Measurements from ENCODE around the gene MKNK1. TPM values are rescaled to one million over a fixed set of nuclear protein-coding genes. Genes with fewer than 3 reads are reported as not detected.

The MKNK1 gene
- total RNA-seq, 2 experiments from 2014 or later, result 27.1 to 29.6 TPM

DNA sequence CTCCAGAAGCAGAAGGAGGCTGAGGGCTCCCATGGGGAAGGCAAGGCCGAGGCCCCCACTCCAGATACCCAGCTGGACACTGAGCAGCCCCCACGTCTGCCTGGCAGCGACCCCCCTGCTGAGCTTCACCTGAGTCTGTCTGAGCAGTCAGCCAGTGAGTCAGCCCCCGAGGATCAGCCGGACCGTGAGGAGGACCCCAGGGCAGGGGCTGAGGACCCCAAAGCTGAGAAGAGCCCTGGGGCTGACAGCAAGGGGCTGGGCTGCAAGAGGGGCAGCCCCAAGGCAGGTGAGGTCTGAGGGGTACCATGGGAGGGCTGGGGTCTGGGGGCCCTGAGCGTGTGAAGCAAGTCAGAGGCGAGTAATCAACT lies 93.1 kb downstream of the MKNK1 start:
- peaks cover 9 to 16% of the 10 kb centered on the region in 2 experiments for H3K27me3 ChIP-seq (ENCODE audit: control insufficient read depth in 1 of 2, insufficient read depth in 2 of 2, low read length in 2 of 2)
- Mint-ChIP-seq H3K9me3 (no peaks in the 10 kb centered on the region), H3K27me3 (peaks cover 49% of the 10 kb centered on the region), H3K27ac (no peak overlapping the region), H3K36me3 (ENCODE audit: low read depth) (no peaks in the 10 kb centered on the region), H3K4me3 (no peak overlapping the region), H3K4me1 (ENCODE audit: low read depth) (no peaks in the 10 kb centered on the region)
- no peak overlapping the region for H3K4me3 ChIP-seq (ENCODE audit: low read length)
- H3K4me1 ChIP-seq (ENCODE audit: insufficient read depth, low read length), result no peaks in the 10 kb centered on the region
- ChIA-PET POLR2A (no interaction called here), CTCF (no interaction called here)
- TF ChIP-seq, protein P1, sequence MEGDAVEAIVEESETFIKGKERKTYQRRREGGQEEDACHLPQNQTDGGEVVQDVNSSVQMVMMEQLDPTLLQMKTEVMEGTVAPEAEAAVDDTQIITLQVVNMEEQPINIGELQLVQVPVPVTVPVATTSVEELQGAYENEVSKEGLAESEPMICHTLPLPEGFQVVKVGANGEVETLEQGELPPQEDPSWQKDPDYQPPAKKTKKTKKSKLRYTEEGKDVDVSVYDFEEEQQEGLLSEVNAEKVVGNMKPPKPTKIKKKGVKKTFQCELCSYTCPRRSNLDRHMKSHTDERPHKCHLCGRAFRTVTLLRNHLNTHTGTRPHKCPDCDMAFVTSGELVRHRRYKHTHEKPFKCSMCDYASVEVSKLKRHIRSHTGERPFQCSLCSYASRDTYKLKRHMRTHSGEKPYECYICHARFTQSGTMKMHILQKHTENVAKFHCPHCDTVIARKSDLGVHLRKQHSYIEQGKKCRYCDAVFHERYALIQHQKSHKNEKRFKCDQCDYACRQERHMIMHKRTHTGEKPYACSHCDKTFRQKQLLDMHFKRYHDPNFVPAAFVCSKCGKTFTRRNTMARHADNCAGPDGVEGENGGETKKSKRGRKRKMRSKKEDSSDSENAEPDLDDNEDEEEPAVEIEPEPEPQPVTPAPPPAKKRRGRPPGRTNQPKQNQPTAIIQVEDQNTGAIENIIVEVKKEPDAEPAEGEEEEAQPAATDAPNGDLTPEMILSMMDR (IDR thresholded peaks at IDR 0.05), result no peak
- H3K27ac ChIP-seq (ENCODE audit: low read depth in 1 of 2, low read length in 2 of 2), result no peak overlapping the region
- peaks cover 0 to 5% of the 10 kb centered on the region in 2 experiments for H3K9me3 ChIP-seq (ENCODE audit: control insufficient read depth in 1 of 2, insufficient read depth in 1 of 2, low read length in 2 of 2)
- ATAC-seq (ENCODE audit: poor library complexity), result no peak
- intact Hi-C loops (cut with DNase I, micrococcal nuclease), result no loop called here
- DNase-seq, result no peak
- no peaks in the 10 kb centered on the region for H3K36me3 ChIP-seq (ENCODE audit: insufficient read depth, low read length)

DNA sequence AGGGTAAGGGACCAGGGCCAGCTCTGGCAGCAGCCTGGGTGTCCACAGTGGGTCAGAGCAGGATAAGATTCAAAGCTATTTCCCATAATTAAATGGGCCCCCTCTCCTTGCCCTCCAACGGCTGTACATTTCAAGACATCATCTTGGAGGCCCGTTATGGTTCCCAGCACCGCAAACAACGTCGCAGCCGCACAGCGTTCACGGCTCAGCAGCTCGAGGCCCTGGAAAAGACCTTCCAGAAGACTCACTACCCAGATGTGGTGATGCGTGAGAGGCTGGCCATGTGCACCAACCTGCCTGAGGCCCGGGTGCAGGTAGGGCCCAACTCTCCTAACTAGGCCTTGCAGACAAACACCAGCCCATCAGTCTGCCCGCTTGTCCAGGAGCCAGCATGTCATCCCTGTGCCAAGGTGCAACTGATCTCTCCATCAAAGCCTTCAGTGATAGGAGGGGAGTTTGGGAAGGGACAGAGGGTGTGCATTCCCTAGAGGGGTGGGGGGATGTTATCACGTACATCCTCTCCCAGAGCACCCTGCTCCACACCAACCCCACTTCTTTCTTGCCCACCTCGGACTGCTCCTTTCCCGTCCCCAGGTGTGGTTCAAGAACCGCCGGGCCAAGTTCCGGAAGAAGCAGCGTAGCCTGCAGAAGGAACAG lies 93.6 kb downstream of the MKNK1 start:
- no peaks in the 10 kb centered on the region for H3K9me3 Mint-ChIP-seq
- H3K4me1 Mint-ChIP-seq (ENCODE audit: low read depth), result no peaks in the 10 kb centered on the region
- no peak overlapping the region for H3K4me3 Mint-ChIP-seq
- H3K36me3 ChIP-seq (ENCODE audit: insufficient read depth, low read length), result no peaks in the 10 kb centered on the region
- peaks cover 52% of the 10 kb centered on the region for H3K27me3 Mint-ChIP-seq
- H3K27me3 ChIP-seq (ENCODE audit: control insufficient read depth in 1 of 2, insufficient read depth in 2 of 2, low read length in 2 of 2), result peaks cover 9 to 16% of the 10 kb centered on the region in 2 experiments
- H3K27ac ChIP-seq (ENCODE audit: low read depth in 1 of 2, low read length in 2 of 2), result no peak overlapping the region
- H3K27ac Mint-ChIP-seq, result no peak overlapping the region
- DNase-seq (no peak), ATAC-seq (ENCODE audit: poor library complexity) (no peak)
- H3K4me1 ChIP-seq (ENCODE audit: insufficient read depth, low read length), result no peaks in the 10 kb centered on the region
- no peak overlapping the region for H3K4me3 ChIP-seq (ENCODE audit: low read length)
- no peaks in the 10 kb centered on the region for H3K36me3 Mint-ChIP-seq (ENCODE audit: low read depth)
- ChIA-PET CTCF (no interaction called here), POLR2A (no interaction called here)
- TF ChIP-seq, protein P1 (IDR thresholded peaks at IDR 0.05), result no peak
- intact Hi-C loops (cut with DNase I, micrococcal nuclease), result no loop called here
- H3K9me3 ChIP-seq (ENCODE audit: control insufficient read depth in 1 of 2, insufficient read depth in 1 of 2, low read length in 2 of 2), result peaks cover 0 to 5% of the 10 kb centered on the region in 2 experiments

DNA sequence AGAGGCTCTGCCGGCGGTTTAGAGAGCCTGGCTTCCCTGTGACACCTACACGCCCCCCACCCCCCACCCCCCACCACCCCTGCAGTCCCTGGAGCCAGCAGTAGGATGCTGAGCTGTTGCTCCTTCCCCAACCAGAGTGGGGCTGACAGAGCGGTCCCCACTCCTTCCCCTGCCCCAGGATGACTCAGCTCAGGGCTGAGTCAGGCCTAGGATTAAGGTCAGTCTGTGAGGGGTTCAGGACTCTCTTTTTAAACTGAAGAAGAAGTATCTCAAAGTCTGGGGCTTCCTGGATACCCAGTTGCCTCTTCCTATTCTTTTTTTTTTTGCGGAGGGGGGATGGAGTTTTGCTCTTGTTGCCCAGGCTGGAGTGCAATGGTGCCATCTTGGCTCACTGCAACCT lies 95.3 kb downstream of the MKNK1 start:
- POLR2A ChIA-PET, result no interaction called here
- Histone ChIP-seq H3K9me3 (ENCODE audit: control insufficient read depth in 1 of 2, insufficient read depth in 1 of 2, low read length in 2 of 2) (peaks cover 0 to 5% of the 10 kb centered on the region in 2 experiments), H3K36me3 (ENCODE audit: insufficient read depth, low read length) (no peaks in the 10 kb centered on the region), H3K4me1 (ENCODE audit: insufficient read depth, low read length) (no peaks in the 10 kb centered on the region), H3K27ac (ENCODE audit: low read depth in 1 of 2, low read length in 2 of 2) (no peak overlapping the region), H3K4me3 (ENCODE audit: low read length) (no peak overlapping the region), H3K27me3 (ENCODE audit: control insufficient read depth in 1 of 2, insufficient read depth in 2 of 2, low read length in 2 of 2) (peaks cover 6 to 9% of the 10 kb centered on the region in 2 experiments)
- no peaks in the 10 kb centered on the region for H3K36me3 Mint-ChIP-seq (ENCODE audit: low read depth)
- no peak overlapping the region for H3K27ac Mint-ChIP-seq
- H3K27me3 Mint-ChIP-seq, result peaks cover 44% of the 10 kb centered on the region
- H3K4me3 Mint-ChIP-seq, result no peak overlapping the region
- H3K9me3 Mint-ChIP-seq, result no peaks in the 10 kb centered on the region
- intact Hi-C loops (cut with DNase I, micrococcal nuclease), result no loop called here
- DNase-seq (no peak), ATAC-seq (ENCODE audit: poor library complexity) (no peak)
- TF ChIP-seq, protein P1 (IDR thresholded peaks at IDR 0.05), result no peak
- no peaks in the 10 kb centered on the region for H3K4me1 Mint-ChIP-seq (ENCODE audit: low read depth)
- CTCF ChIA-PET, result no interaction called here

Other genes starting within 250 kb of the MKNK1 start
- 10 to 100 TPM; 11.7 to 15.0 TPM for gene FAAH, start 210.0 kb downstream of the MKNK1 start, total RNA-seq
- not detected for gene DMBX1, start 114.4 kb downstream of the MKNK1 start, total RNA-seq
- gene KNCN, start 52.6 kb downstream of the MKNK1 start, total RNA-seq, result not detected
- gene MOB3C, start 12.5 kb upstream of the MKNK1 start, total RNA-seq, result 1 to 10 TPM; 6.7 to 7.8 TPM
- 10 to 100 TPM; 10.1 to 12.4 TPM for gene ATPAF1, start 64.1 kb upstream of the MKNK1 start, total RNA-seq
- gene TEX38, start 67.6 kb upstream of the MKNK1 start, total RNA-seq, result not detected
- 10 to 100 TPM; 36.8 to 38.3 TPM for gene EFCAB14, start 114.8 kb upstream of the MKNK1 start, total RNA-seq
- gene CYP4B1, start 194.8 kb upstream of the MKNK1 start, total RNA-seq, result not detected

Measured in CD4-positive, alpha-beta T cell (primary cell).